GM18867 (cell line): Measurements from ENCODE around the gene SHLD1.

ENCODE experiments used
- ATAC-seq: cut with Tn5 transposase; IDR thresholded peaks from one replicate; pipeline ENCODE4 v1.9.1; 2021; ENCODE audit warnings: mild to moderate bottlenecking, moderate library complexity; ENCODE audit not compliant: unreplicated experiment

The SHLD1 gene

DNA sequence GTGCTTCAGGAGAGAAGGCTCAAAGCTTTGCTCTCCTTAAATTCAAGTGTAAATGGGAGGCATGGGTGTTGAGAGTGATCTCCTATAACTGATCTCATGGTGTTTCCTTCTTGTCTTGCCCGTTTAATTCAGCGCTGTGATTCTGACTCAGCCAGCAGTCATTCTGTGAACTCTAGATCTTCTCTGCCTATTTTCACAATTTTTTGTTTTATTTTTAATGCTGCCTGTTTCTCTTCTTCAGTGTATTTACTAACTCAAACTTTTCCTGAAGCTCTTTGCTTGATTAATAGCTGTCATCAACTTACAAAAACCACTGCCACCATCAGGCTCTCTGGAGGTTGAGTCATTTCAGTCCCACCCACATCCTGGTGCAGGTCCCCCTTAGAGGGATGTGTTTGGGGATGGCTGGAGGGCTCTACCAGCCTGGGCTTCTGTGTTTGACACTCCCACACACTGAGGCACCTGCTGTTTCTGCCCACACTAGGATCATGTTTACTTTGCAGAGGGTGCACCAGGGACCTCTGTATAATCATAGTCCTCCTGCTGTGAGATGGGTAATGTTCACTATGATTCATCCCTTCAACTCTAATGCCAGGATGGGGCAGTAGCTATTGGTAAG is 94.0 kb downstream of the SHLD1 start:
- peak; percentile 76 for ATAC-seq

DNA sequence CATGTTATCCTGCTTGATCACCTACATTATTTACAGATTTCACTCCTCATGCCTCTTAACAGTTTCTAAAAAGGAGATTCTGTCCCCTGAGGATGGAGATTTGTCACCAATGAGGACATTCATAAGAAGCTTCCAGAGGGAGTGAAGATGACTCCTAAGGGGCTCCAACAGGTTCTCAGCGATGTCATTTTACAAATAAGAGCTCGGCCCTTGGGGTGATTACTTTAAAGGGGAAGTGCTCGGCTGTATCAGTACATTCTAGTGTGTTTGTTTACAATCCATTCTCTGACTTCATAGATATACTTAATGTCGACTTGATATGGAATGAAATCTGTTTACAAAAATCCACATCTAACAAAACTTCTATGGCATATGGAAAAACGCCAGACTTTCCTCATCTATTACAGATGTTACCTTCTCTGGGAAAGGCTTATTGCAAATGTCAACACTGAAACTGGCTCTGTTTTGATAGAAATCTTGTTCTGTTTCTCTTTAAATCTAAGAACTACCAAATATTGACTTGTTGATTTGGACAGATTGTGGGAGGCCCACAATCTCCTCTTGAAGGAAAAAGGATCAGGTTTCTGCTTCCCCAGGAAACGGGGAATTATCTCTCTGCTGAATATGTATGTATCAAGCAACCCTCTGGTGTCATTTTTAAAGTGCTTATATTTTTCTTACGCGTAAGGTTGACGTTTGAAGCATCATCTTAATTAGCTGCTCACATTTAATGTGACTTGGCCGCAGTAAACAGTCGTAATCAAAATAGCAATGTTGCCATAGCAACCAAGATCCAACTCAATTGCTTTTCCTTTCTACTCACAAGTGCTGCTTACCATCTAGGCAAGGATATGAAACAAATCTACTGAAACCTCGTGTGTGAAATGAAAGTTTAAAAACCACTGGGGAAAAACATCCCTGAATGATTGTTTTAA is 95.7 kb downstream of the SHLD1 start:
- no peak for ATAC-seq

DNA sequence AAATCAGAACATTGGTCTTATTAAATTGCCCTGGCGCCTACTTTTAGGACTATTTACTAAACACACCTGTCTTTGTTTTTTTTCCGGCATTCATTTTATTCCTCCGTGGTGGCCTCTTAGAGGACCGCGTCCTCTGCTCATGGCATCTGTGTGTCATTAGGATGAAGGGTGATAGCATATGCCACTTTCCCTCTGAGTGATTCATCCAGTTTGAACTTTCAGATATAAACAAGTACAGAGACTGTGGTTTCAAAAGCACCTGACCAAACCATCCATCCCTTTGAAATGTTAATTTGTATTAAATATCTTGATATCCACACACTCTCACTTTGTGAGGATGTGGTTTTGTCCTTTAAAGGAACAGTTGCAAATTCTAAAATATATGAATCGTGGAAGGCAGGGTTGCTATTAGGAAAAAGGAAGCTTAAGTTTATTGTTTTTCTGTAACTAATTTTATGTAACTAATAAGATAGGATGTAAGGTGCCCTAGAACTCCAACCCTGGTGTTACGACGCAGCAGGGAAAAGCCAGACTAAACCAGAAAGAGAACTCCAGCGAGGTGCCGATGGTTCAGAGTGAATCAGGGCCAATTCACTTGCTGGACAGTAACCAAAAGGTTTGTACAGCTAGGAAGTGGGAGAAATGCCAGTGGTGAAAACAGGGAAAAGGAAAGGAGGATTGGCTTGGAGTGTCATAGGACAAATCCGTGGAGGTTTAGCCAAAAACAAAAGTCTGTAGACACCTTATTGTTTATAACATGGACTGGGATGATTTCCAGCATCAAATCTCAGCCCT is 98.7 kb downstream of the SHLD1 start:
- no peak for ATAC-seq

- ATAC-seq: no peak
Measured at GRCh38 chr20:5855939-5856338, 105.7 kb downstream of the SHLD1 start.

GRCh38 chr20:5859608-5860007 is 109.4 kb downstream of the SHLD1 start:
- no peak for ATAC-seq

GRCh38 chr20:5862703-5863039 is 112.5 kb downstream of the SHLD1 start:
- no peak for ATAC-seq

- ATAC-seq: no peak
Measured at GRCh38 chr20:5863040-5863833, 113.0 kb downstream of the SHLD1 start.

DNA sequence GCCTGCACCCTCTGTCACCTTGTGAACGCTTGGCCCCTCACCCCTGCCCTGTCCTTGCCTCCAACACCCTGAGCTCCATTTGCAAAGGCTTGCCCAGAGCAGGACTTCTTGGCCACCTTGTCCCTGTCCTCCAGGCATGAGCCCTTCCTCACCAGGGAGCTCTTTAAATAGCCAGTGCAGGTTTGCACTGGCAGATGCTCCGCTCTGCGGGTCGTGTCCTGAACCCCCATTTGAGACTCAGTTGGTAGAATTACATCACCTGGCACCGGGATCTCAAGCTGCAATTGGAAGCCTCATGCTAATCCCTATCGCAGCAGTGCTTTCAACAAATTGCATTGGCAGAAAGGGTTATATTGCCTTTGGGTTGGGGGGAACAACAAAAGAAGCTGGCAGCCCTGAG is 114.2 kb downstream of the SHLD1 start:
- ATAC-seq: no peak

DNA sequence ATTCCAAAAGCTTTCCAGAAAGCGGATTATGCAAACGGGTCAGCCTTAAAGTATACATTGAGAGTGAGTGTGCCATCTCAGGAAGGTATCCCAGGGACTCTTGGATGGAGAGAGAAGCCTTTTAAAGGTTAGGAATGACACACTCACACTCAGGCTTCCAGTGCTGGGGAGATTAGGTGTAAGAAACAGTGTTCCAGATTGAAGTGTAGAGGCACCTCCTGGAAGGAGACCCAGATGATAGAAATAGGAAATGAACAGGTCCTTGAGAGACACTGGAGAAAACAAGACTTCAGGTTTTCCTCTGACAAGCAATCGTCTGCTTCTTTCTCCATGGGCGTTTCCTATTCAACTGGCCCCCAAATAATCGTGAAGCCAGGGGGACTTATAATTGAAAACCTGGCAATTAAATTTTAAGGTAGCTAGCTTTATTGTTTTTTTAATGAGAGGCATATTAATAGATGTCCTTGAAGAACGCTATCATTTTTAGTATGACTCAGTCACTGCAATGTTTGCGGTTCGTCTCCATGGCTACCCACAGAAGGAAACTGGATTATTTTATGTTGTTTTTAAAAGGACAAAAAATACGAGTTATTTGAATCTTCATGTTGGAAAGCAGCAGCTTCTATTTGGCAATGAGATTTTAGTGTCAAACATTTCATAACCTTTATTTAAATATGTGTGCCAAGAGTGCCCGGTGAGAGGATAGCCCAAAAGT is 114.8 kb downstream of the SHLD1 start:
- no peak for ATAC-seq

DNA sequence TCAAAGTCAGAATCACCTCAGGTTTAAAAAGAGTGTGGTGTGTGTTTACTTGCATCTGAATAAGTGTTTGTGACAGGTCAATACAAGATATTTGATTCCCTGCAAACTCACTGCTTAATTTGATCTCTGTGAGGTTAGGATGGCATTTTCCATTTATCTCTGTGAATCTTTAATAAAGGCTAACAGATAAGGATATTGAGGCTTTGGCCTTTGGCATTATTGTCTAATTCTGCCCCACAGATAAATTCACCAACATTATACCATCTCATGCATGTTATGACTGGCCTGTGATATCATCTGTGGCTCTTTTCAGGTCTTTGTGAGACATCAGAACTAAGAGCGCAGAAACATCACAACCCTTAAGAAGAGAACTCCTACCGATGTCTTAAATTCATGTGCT is 115.4 kb downstream of the SHLD1 start:
- ATAC-seq: no peak

DNA sequence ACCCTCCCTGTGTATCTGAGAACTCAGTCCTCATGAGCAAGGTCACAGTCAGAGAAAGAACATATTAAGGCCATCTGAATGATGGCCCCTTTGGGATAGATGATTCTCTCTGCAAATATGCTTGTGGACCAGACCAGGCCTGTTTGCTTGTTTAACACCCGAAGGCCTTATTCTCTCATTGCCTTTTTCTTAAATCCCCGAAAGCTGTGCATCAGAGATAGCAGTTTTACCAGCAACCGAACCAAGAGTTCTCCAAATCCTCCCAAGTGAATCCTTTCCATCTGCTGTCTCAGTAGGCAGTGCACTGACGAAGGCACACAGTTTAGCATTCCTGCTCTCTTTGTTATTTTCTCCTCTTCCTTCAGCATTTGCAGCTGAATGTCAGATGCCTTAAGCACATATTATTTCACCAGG is 120.4 kb downstream of the SHLD1 start:
- ATAC-seq: no peak

GRCh38 chr20:5871459-5872410 is 121.5 kb downstream of the SHLD1 start:
- ATAC-seq: no peak

DNA sequence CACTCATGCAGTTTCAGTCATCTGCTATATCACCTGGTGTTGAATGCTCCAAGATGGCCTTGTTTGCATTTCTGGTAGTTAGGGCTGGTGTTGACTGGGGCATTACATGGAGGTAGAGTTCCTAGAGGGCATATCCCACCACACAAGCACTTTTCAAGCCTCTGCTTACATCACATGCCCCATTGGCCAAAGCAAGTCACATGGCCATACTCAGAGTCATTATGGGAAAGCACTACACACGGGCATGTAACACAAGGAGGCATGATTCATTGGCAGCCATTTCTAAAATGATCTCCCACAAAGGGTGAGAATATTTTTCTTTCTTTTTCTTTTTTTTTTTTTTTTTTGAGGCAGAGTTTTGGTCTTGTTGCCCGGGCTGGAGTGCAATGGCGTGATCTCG is 126.9 kb downstream of the SHLD1 start:
- ATAC-seq: no peak

DNA sequence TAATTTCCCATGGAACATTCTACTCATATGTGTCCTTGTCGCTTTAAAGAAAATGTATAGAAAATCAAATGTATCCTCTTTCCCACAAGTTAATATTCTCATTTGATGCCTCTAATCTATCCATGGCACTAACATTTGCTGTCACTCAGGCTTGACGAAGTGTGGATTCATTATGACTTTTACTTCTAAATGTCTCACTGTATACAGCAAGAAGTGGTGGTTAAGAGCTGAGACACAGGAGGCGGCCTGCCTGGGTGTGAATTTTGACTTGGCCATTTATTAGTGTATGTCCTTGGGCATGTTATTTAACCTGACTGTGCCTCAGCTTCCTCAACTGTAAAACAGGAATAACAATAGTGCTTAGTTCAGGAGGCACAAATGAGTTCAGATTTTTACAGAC is 130.1 kb downstream of the SHLD1 start:
- peak; percentile 42 for ATAC-seq

DNA sequence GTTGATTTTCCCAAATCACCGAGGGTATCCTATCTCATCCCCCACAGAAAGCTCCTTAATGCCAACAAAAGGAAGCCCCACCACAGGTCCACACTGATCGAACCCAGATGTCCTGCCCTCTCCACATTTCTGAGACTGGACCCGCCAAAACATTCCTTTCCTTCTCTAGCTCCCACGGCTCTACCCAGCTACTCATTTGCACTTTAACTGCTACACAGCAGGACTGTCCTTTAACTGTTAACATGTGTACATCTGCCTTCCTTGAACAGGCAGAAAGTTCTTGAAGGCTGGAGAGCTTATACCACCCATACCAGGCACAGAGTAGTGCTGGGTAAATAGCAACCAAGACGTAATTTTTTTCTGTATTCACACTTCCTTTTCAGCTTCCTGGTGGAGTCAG is 131.5 kb downstream of the SHLD1 start:
- ATAC-seq: no peak

DNA sequence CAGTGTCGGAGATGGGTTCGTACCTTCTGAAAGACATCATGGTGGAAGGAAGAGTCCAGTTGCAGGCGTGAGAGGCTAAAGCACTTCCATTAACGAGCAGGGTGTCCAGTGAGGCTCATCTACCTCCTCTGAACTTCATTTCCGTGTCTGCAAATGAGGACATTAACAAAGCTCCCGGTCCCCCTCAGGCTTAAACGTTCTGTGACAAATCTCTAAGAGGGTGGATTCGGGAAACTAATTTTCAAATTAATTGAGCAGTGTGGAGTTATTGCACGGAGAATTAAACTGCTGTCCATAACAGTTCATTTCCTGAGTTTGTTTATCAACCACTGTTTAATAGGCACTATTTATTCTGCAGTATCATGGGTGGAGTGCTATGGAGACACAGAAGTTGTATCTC is 132.0 kb downstream of the SHLD1 start:
- no peak for ATAC-seq

DNA sequence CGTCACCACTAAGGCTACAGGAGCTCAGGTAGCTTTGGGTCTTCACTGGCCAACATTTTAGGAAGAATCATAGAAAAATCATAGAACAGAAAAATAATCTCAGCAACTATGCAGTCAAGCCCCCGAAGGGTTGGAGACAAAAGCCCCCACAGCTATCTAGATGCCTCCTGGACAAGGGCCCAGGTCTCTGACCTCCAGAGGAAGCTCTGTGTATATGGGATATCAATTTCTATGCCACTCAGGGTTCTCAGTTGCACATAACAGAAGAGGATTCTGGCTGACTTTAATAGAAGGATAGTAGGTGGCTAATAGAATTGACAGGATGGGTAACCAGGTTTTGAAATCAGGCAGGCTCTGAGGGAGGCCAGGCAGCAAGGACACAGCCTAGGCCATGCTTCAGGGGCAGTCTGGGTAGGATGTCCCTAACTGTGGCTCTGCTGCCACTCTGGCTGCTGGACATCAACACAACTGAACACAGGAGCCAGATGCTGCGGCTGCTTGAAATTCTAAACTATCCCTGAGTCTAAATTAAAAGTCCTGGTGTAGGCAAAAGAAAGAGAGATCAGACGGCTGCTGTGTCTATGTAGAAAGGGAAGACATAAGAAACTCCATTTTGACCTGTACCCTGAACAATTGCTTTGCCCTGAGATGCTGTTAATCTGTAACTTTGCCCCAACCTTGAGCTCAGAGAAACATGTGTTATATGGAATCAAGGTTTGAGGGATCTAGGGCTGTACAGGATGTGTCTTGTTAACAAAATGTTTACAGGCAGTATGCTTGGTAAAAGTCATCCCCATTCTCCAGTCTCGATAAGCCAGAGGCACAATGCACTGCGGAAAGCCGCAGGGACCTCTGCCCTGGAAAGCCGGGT is 134.5 kb downstream of the SHLD1 start:
- no peak for ATAC-seq

- no peak for ATAC-seq
Measured at GRCh38 chr20:5885866-5886265, 135.7 kb downstream of the SHLD1 start.
